ENCODE measurements around the gene HNRNPA0.

GRCh38 chr5:137708062-137708461 is 46.1 kb downstream of the HNRNPA0 start:
- TF ChIP-seq EZH2 (IDR thresholded peaks at IDR 0.05; ENCODE audit: borderline replicate concordance, low read depth, low read length, severe bottlenecking): no peak
- no peak for TF ChIP-seq CTCF (IDR thresholded peaks at IDR 0.05; ENCODE audit: extremely low read depth in 1 of 2, insufficient read depth in 1 of 2, low read depth in 1 of 2, low read length in 2 of 2)
- no peak for TF ChIP-seq POLR2AphosphoS5 (IDR thresholded peaks at IDR 0.05; ENCODE audit: insufficient read depth, low read depth, low read length)
- no peak for TF ChIP-seq FOS (IDR thresholded peaks at IDR 0.05; ENCODE audit: borderline replicate concordance, insufficient read depth, low read length)
- TF ChIP-seq POLR2A (IDR thresholded peaks at IDR 0.05; ENCODE audit: low read depth, low read length): no peak
- TF ChIP-seq, protein P1, sequence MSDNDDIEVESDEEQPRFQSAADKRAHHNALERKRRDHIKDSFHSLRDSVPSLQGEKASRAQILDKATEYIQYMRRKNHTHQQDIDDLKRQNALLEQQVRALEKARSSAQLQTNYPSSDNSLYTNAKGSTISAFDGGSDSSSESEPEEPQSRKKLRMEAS (IDR thresholded peaks at IDR 0.05; ENCODE audit: insufficient read depth, insufficient read length): no peak
- no peak for TF ChIP-seq GATA2 (IDR thresholded peaks at IDR 0.05; ENCODE audit: insufficient read depth, insufficient read length, low read depth, low read length)
